ENCODE data around the gene CNR1.
A peak's percentile ranks its signal among the peaks of the same experiment; 100 is the strongest.

CNR1 gene

DNA sequence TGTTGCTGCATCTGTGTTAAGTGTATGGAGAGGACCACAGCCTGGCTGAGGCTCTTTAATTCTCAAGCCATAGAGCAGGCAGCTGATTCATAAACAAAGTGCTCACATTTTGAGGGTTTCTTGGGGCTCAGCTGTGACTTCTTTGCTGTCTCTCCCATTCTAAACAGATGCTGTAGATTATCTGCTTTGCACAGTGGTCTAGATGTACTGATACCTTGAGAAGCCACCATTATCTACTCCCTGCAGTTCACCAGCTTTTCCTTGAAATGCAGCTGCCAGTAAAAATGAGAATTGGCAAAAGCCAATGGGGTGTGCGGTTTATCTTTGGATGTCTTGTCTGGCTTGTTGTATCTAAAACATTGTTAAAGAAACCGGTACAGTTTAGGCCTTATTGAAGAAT lies 5.2 kb upstream of the CNR1 start:
- H3K27ac ChIP-seq (ENCODE audit: low read depth, low read length): no peak overlapping the region
- peaks cover 8 to 24% (median 19%) of the 10 kb centered on the region in 5 donors for H3K27me3 ChIP-seq (ENCODE audit: control insufficient read depth in 5 of 5, insufficient read depth in 4 of 5, low read length in 5 of 5)
- peaks cover 0 to 13% (median 12%) of the 10 kb centered on the region in 5 donors for H3K4me1 ChIP-seq (ENCODE audit: control insufficient read depth in 5 of 5, insufficient read depth in 5 of 5, low read length in 5 of 5)
- no peak overlapping the region for H3K4me3 ChIP-seq (ENCODE audit: low read depth in 1 of 5, low read length in 5 of 5)
- H3K9ac ChIP-seq (ENCODE audit: low read length in 5 of 5): no peak overlapping the region
- H3K9me3 ChIP-seq (ENCODE audit: control insufficient read depth in 5 of 5, low read length in 5 of 5): no peaks in the 10 kb centered on the region
- H3K36me3 ChIP-seq (ENCODE audit: control insufficient read depth in 5 of 5, insufficient read depth in 5 of 5, low read length in 5 of 5): no peaks in the 10 kb centered on the region

DNA sequence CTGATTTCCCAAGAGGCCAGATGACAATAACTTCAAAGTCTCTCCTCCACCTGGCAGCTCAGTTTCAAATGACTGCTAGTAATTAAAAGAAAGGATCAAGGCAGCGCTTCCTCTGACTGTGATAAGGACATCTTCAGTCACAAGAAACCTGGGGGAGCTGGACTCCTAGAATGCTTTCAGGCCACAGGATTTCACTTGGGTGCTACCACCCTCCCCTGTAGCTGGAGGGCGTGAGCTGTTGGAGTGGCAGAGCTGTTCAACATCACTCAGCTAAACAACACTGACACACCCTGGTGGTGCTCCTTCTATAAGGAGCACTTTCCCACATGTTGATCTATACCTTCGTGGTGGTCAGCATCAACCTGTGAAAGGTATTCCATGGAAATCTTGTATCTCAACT lies 2.2 kb upstream of the CNR1 start:
- H3K4me1 ChIP-seq (ENCODE audit: control insufficient read depth in 5 of 5, insufficient read depth in 5 of 5, low read length in 5 of 5): peaks cover 3 to 23% (median 20%) of the 10 kb centered on the region in 5 donors
- no peaks in the 10 kb centered on the region for H3K36me3 ChIP-seq (ENCODE audit: control insufficient read depth in 5 of 5, insufficient read depth in 5 of 5, low read length in 5 of 5)
- H3K27ac ChIP-seq (ENCODE audit: low read depth, low read length): no peak overlapping the region
- no peaks in the 10 kb centered on the region for H3K9me3 ChIP-seq (ENCODE audit: control insufficient read depth in 5 of 5, low read length in 5 of 5)
- H3K9ac ChIP-seq (ENCODE audit: low read length in 5 of 5): no peak overlapping the region
- no peak overlapping the region for H3K4me3 ChIP-seq (ENCODE audit: low read depth in 1 of 5, low read length in 5 of 5)
- H3K27me3 ChIP-seq (ENCODE audit: control insufficient read depth in 5 of 5, insufficient read depth in 4 of 5, low read length in 5 of 5): peaks cover 15 to 38% (median 26%) of the 10 kb centered on the region in 5 donors

DNA sequence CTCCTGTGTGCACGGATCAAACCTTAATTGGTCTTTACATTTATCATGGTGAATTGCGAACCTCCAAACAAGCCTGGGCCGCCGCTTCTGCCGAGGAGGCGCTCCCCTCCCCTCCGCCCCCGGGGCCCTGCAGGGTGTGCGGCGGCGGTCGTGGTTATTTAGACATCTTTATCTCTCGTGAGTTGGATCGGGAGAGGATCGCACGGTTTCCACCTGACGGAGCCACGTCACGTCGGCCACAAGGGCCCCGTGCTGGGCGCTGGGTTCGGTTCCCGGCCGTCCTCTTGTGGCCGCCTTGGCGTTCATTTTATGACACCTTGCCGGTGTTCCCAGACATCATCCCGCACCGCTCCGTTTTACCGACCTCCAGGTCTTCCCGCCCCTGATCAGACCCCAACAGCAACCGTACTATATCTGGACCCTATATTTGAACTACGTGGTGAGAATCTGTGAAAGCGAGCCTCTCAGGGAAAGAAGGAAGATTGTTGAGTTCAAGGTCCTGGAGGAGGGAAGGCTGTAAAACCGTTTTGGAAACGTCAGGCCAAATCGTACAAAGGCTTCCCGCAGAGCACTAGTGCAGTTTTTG lies 1.3 kb upstream of the CNR1 start:
- Histone ChIP-seq H3K4me3 (ENCODE audit: low read depth in 1 of 5, low read length in 5 of 5) (peak overlapping the region in 4 of 5 donors; percentile 43 to 71 (median 64)), H3K9ac (ENCODE audit: low read length in 5 of 5) (no peak overlapping the region), H3K9me3 (ENCODE audit: control insufficient read depth in 5 of 5, low read length in 5 of 5) (no peaks in the 10 kb centered on the region), H3K4me1 (ENCODE audit: control insufficient read depth in 5 of 5, insufficient read depth in 5 of 5, low read length in 5 of 5) (peaks cover 3 to 23% (median 20%) of the 10 kb centered on the region in 5 donors), H3K27me3 (ENCODE audit: control insufficient read depth in 5 of 5, insufficient read depth in 4 of 5, low read length in 5 of 5) (peaks cover 15 to 39% (median 26%) of the 10 kb centered on the region in 5 donors), H3K27ac (ENCODE audit: low read depth, low read length) (no peak overlapping the region), H3K36me3 (ENCODE audit: control insufficient read depth in 5 of 5, insufficient read depth in 5 of 5, low read length in 5 of 5) (no peaks in the 10 kb centered on the region)

DNA sequence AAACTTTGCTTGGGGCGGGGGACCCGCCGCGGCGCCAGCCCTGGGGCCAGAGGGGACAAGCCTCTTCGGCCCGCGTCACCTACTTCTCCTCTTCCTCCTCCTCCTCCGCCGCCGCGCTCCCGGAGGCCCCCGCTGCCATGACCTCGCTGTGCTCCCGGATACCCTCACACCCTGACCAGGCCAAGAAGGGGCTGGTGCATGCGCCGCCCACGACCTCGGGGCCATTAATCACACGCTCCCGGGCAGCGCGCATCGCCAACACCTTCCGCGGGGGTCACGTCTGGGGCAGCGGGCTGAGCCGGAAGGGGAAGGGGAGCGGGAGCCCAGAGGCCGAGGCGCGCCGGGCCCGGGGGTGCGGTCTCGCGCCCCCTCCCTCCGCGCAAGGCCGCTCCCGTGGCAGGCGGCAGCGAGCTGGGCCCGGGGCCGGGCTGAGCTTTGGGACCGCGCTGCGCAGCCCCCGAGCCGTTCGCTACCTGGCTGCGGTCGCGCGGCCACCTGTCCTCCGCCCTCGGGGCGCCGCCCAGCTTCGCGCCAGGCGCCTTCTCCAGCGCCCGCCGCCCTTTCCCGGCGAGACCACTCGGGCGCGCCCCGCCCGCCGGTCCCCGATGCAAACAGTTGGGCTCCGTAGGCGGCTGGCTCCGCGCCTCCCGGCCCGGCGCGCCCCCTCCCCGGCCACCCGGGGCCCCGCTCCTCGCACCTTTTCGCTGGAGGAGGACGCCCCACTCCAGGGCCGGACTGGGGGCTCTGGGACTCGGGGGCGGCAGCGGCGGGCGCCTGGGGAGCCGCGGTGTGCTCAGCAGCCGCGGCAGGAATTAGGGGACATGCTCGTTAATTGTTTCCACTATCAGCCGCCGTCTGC lies 575 bp upstream of the CNR1 start:
- H3K36me3 ChIP-seq (ENCODE audit: control insufficient read depth in 5 of 5, insufficient read depth in 5 of 5, low read length in 5 of 5): no peaks in the 10 kb centered on the region
- peaks cover 15 to 43% (median 26%) of the 10 kb centered on the region in 5 donors for H3K27me3 ChIP-seq (ENCODE audit: control insufficient read depth in 5 of 5, insufficient read depth in 4 of 5, low read length in 5 of 5)
- peak overlapping the region in 4 of 5 donors; percentile 62 to 71 (median 68) for H3K4me3 ChIP-seq (ENCODE audit: low read depth in 1 of 5, low read length in 5 of 5)
- no peak overlapping the region for H3K27ac ChIP-seq (ENCODE audit: low read depth, low read length)
- H3K4me1 ChIP-seq (ENCODE audit: control insufficient read depth in 5 of 5, insufficient read depth in 5 of 5, low read length in 5 of 5): peaks cover 3 to 23% (median 20%) of the 10 kb centered on the region in 5 donors
- H3K9me3 ChIP-seq (ENCODE audit: control insufficient read depth in 5 of 5, low read length in 5 of 5): no peaks in the 10 kb centered on the region
- H3K9ac ChIP-seq (ENCODE audit: low read length in 5 of 5): no peak overlapping the region

DNA sequence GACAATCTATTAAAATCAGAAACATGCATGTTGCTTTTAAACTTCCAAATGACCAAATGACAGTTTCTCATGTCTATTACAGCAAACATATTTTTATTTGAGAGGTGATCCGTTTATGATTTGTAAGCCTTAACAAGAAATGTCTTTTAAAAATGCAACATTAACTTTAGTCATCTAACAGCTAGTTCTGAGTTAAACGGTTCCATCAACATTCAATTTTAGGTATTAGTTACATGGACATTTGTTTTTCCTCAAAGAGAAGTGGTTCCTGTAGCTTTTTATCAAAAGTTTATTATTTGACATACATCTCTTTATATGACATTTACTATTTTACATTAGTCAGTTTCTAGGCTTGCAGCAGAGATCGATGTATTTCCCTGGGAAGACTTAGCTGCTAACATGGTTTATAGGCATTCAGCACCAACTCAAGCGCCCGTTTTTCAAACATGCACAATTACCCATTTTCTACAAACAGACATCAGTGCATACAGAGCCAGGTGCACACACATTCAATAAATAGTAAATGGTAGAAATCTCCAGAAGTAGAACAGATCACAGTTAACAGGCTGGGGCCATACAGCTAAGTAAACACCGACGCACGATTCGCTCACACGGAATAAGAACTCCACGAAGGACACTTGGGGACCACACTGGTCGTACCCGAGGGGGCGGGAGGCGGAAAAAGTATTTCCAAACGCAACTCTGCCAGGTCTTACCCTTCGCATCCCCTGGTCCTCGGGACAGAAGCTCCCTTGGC lies 882 bp downstream of the CNR1 start:
- Histone ChIP-seq H3K36me3 (ENCODE audit: control insufficient read depth in 5 of 5, insufficient read depth in 5 of 5, low read length in 5 of 5) (no peaks in the 10 kb centered on the region), H3K27me3 (ENCODE audit: control insufficient read depth in 5 of 5, insufficient read depth in 4 of 5, low read length in 5 of 5) (peaks cover 15 to 43% (median 26%) of the 10 kb centered on the region in 5 donors), H3K9ac (ENCODE audit: low read length in 5 of 5) (peak overlapping the region in 3 of 5 donors; percentile 16 to 29 (median 20)), H3K4me3 (ENCODE audit: low read depth in 1 of 5, low read length in 5 of 5) (peak overlapping the region; percentile 62 to 76 (median 68)), H3K4me1 (ENCODE audit: control insufficient read depth in 5 of 5, insufficient read depth in 5 of 5, low read length in 5 of 5) (peaks cover 3 to 23% (median 20%) of the 10 kb centered on the region in 5 donors), H3K9me3 (ENCODE audit: control insufficient read depth in 5 of 5, low read length in 5 of 5) (no peaks in the 10 kb centered on the region), H3K27ac (ENCODE audit: low read depth, low read length) (no peak overlapping the region)

DNA sequence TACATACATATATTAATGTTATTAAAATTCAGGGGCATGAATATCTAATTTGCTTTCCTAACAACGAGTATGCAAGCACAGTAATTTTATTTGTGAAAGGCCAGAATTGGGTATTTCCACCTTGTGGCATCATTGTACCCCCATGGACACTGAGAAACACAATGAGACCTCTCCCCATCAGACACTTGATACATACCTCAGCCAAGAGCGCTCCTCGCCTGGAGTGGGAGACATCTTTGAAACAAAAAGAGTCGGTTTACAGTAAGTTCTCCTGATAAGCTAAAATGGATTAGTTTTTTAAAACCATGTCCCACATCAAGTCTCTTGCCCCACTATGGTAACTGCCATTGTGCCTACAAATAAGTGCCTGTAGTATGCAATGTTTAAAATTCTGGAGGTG lies 2.1 kb downstream of the CNR1 start:
- Histone ChIP-seq H3K9ac (ENCODE audit: low read length in 5 of 5) (no peak overlapping the region), H3K4me3 (ENCODE audit: low read depth in 1 of 5, low read length in 5 of 5) (peak overlapping the region in 2 of 5 donors; percentile 5 to 68), H3K36me3 (ENCODE audit: control insufficient read depth in 5 of 5, insufficient read depth in 5 of 5, low read length in 5 of 5) (no peaks in the 10 kb centered on the region), H3K27me3 (ENCODE audit: control insufficient read depth in 5 of 5, insufficient read depth in 4 of 5, low read length in 5 of 5) (peaks cover 15 to 43% (median 26%) of the 10 kb centered on the region in 5 donors), H3K27ac (ENCODE audit: low read depth, low read length) (no peak overlapping the region), H3K4me1 (ENCODE audit: control insufficient read depth in 5 of 5, insufficient read depth in 5 of 5, low read length in 5 of 5) (peaks cover 3 to 23% (median 20%) of the 10 kb centered on the region in 5 donors), H3K9me3 (ENCODE audit: control insufficient read depth in 5 of 5, low read length in 5 of 5) (no peaks in the 10 kb centered on the region)

DNA sequence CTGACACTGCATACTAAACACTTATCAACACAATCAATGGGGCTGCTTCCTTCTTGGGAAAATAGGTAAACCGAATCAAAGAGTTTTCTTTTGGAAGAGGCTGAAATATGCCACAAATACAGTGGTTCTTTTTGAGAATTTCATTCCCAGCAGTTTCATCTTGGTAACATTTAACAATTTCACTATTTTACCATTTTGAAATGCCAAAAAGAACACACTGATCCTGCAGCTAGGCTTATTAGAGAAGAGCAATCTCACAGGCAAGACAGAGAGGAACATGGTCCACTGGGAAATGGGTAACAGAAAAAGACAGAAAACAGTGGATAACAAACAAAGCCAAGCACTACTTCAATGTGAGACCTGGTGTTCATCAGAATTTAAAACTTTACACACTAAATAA lies 2.5 kb downstream of the CNR1 start:
- no peaks in the 10 kb centered on the region for H3K9me3 ChIP-seq (ENCODE audit: control insufficient read depth in 5 of 5, low read length in 5 of 5)
- H3K9ac ChIP-seq (ENCODE audit: low read length in 5 of 5): no peak overlapping the region
- H3K36me3 ChIP-seq (ENCODE audit: control insufficient read depth in 5 of 5, insufficient read depth in 5 of 5, low read length in 5 of 5): no peaks in the 10 kb centered on the region
- H3K27ac ChIP-seq (ENCODE audit: low read depth, low read length): no peak overlapping the region
- H3K27me3 ChIP-seq (ENCODE audit: control insufficient read depth in 5 of 5, insufficient read depth in 4 of 5, low read length in 5 of 5): peaks cover 15 to 43% (median 26%) of the 10 kb centered on the region in 5 donors
- H3K4me3 ChIP-seq (ENCODE audit: low read depth in 1 of 5, low read length in 5 of 5): no peak overlapping the region
- peaks cover 3 to 23% (median 20%) of the 10 kb centered on the region in 5 donors for H3K4me1 ChIP-seq (ENCODE audit: control insufficient read depth in 5 of 5, insufficient read depth in 5 of 5, low read length in 5 of 5)

DNA sequence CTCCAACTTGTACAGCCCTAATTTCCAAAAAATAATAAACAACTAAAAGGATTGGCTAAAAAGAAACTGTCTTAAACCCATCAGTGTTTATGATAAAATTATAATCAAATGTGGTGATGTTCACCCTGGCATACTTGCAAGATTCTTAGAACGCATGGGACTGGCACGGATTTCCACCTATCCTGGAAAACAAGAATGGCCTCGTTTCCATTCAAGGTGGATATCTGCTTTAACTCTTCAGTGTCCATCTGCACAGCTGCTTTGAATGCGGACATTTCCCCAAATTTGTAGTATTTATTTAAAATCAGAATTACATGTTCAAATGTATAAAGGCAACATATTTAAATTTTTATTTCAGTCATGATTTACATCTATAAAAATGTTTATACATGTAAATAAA lies 4.2 kb downstream of the CNR1 start:
- H3K9me3 ChIP-seq (ENCODE audit: control insufficient read depth in 5 of 5, low read length in 5 of 5): no peaks in the 10 kb centered on the region
- H3K27me3 ChIP-seq (ENCODE audit: control insufficient read depth in 5 of 5, insufficient read depth in 4 of 5, low read length in 5 of 5): peaks cover 9 to 28% (median 15%) of the 10 kb centered on the region in 5 donors
- no peak overlapping the region for H3K4me3 ChIP-seq (ENCODE audit: low read depth in 1 of 5, low read length in 5 of 5)
- no peaks in the 10 kb centered on the region for H3K36me3 ChIP-seq (ENCODE audit: control insufficient read depth in 5 of 5, insufficient read depth in 5 of 5, low read length in 5 of 5)
- H3K9ac ChIP-seq (ENCODE audit: low read length in 5 of 5): no peak overlapping the region
- H3K27ac ChIP-seq (ENCODE audit: low read depth, low read length): no peak overlapping the region
- peaks cover 3 to 18% (median 13%) of the 10 kb centered on the region in 5 donors for H3K4me1 ChIP-seq (ENCODE audit: control insufficient read depth in 5 of 5, insufficient read depth in 5 of 5, low read length in 5 of 5)

DNA sequence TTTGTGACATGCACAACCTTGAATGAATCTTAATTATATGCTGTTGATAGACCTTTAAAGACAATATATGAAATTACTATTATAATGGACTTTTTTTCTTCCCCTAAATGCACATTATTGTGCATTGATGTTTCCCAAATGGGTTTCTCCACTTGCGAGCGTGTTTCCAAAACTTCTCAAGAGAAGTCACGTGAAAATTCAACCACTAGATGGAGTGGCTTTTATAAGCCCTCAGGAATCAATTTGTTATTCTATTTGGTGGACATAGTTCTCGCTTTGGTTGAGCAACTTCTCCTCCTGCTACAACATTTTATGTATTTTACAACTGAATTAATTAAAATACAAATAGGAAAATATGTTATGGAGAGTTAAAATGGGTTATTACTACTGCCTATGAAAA lies 9.0 kb downstream of the CNR1 start:
- H3K4me3 ChIP-seq (ENCODE audit: low read depth in 1 of 5, low read length in 5 of 5): no peak overlapping the region
- H3K36me3 ChIP-seq (ENCODE audit: control insufficient read depth in 5 of 5, insufficient read depth in 5 of 5, low read length in 5 of 5): no peaks in the 10 kb centered on the region
- H3K27ac ChIP-seq (ENCODE audit: low read depth, low read length): no peak overlapping the region
- H3K27me3 ChIP-seq (ENCODE audit: control insufficient read depth in 5 of 5, insufficient read depth in 4 of 5, low read length in 5 of 5): peaks cover 0 to 4% (median 0%) of the 10 kb centered on the region in 5 donors
- no peak overlapping the region for H3K9ac ChIP-seq (ENCODE audit: low read length in 5 of 5)
- no peaks in the 10 kb centered on the region for H3K4me1 ChIP-seq (ENCODE audit: control insufficient read depth in 5 of 5, insufficient read depth in 5 of 5, low read length in 5 of 5)
- H3K9me3 ChIP-seq (ENCODE audit: control insufficient read depth in 5 of 5, low read length in 5 of 5): no peaks in the 10 kb centered on the region

All from subcutaneous abdominal adipose tissue (tissue), 5 donors.